ENCODE results near the gene GEMIN2. TPM values are rescaled to one million over a fixed set of nuclear protein-coding genes. Genes with fewer than 3 reads are reported as not detected.

Gene GEMIN2
- total RNA-seq, 2 experiments from 2014 or later, result 21.6 to 25.3 TPM

DNA sequence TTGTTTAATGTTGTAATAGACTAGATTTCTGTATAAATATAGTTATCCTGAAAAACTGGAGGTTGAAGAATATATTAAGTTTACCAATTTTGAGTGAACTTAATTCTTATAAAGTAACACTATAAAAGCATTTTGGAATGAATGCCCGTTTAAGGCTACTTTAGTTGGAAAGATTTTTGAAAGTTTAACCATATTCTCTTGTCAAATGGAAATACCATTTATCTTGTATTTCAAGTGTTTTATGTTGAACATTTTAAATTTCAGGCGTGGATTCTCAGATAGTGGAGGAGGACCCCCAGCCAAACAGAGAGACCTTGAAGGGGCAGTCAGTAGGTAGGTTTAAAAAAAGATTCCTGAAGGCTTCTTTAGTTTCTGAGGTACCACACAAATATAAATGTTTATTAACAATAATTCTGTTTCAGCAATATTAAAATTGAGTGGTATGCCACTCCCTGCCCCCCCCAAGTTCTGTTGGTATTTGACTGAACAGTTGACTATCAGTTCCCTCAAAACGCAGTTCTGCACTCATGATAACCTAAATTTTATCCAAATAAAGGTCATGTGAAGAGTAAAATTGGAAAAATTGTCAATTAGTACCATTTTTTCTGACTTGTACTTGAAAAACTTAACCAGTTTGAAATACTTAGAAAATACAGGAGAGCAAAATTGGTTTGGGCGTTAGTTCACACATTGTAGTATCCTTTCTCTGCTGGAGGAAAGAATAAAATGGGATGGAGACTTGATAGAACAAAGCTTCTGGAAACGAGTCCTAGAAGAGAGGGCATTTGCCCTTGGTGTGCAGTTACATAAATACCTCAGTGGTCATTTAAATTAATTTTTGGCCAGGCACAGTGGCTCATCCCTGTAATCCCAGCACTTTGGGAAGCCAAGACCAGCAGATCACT is 62.4 kb downstream of the GEMIN2 start:
- Mint-ChIP-seq H3K27me3 (no peaks in the 10 kb centered on the region), H3K4me3 (peak overlapping the region; percentile 93), H3K9me3 (no peaks in the 10 kb centered on the region), H3K4me1 (ENCODE audit: low read depth) (peaks cover 32% of the 10 kb centered on the region), H3K36me3 (ENCODE audit: low read depth) (peaks cover 41% of the 10 kb centered on the region), H3K27ac (peak overlapping the region; percentile 97)
- no peak for ATAC-seq
- TF ChIP-seq, protein P1, sequence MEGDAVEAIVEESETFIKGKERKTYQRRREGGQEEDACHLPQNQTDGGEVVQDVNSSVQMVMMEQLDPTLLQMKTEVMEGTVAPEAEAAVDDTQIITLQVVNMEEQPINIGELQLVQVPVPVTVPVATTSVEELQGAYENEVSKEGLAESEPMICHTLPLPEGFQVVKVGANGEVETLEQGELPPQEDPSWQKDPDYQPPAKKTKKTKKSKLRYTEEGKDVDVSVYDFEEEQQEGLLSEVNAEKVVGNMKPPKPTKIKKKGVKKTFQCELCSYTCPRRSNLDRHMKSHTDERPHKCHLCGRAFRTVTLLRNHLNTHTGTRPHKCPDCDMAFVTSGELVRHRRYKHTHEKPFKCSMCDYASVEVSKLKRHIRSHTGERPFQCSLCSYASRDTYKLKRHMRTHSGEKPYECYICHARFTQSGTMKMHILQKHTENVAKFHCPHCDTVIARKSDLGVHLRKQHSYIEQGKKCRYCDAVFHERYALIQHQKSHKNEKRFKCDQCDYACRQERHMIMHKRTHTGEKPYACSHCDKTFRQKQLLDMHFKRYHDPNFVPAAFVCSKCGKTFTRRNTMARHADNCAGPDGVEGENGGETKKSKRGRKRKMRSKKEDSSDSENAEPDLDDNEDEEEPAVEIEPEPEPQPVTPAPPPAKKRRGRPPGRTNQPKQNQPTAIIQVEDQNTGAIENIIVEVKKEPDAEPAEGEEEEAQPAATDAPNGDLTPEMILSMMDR (IDR thresholded peaks at IDR 0.05), result no peak
- ChIA-PET POLR2A (interaction anchor here (1.4 to 2.2 kb wide), 4 partner anchors 10 to 91 kb away, joined by 8 to 15 read pairs (median 8); partner anchors contain the start of gene SEC23A), CTCF (no interaction called here)
- intact Hi-C loops (cut with micrococcal nuclease), result loop anchor here (10.0 kb wide), 1 partner anchor 88 kb away; no protein-coding TSS in a partner anchor
- DNase-seq, result no peak

DNA sequence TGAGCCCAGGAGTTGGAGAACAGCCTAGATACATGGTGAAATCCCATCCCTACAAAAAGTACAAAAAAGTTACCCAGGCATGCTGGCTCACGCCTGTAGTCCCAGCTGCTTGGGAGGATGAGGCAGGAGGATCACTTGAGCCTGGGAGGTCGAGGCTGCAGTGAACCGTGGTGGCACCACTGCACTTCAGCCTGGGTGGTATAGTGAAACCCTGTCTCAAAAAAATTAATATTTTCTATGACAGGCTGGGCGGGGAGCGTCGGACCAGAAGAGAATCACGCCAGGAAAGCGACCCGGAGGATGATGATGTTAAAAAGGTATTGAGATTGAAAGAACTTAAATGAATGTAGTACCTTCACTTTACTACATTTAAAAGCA is 63.0 kb downstream of the GEMIN2 start:
- H3K27ac Mint-ChIP-seq, result peak overlapping the region; percentile 79
- no peak for DNase-seq
- intact Hi-C loops (cut with micrococcal nuclease), result loop anchor here (10.0 kb wide), 1 partner anchor 88 kb away; no protein-coding TSS in a partner anchor
- ATAC-seq, result no peak
- ChIA-PET POLR2A (interaction anchor here (2.0 to 2.2 kb wide), 3 partner anchors 9 to 255 kb away, joined by 8 to 15 read pairs (median 9); partner anchors contain the start of gene FBXO33), CTCF (no interaction called here)
- H3K9me3 Mint-ChIP-seq, result no peaks in the 10 kb centered on the region
- H3K4me1 Mint-ChIP-seq (ENCODE audit: low read depth), result peaks cover 32% of the 10 kb centered on the region
- no peaks in the 10 kb centered on the region for H3K27me3 Mint-ChIP-seq
- peaks cover 41% of the 10 kb centered on the region for H3K36me3 Mint-ChIP-seq (ENCODE audit: low read depth)
- peak overlapping the region; percentile 93 for H3K4me3 Mint-ChIP-seq
- TF ChIP-seq, protein P1 (IDR thresholded peaks at IDR 0.05), result no peak

DNA sequence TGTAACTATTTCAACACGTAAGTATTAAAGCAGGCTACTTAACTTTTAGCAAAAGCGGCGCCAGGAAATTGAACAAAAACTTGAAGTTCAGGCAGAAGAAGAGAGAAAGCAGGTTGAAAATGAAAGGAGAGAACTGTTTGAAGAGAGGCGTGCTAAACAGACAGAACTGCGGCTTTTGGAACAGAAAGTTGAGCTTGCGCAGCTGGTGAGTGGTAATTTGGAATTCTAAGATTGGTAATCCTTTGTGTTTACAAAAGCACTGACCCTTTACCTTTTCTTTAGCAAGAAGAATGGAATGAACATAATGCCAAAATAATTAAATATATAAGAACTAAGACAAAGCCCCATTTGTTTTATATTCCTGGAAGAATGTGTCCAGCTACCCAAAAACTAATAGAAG is 64.9 kb downstream of the GEMIN2 start:
- TF ChIP-seq, protein P1 (IDR thresholded peaks at IDR 0.05), result no peak
- H3K27ac Mint-ChIP-seq, result peak overlapping the region; percentile 70
- H3K27me3 Mint-ChIP-seq, result no peaks in the 10 kb centered on the region
- ChIA-PET CTCF (no interaction called here), POLR2A (interaction anchor here (0.6 to 2.1 kb wide), 8 partner anchors 9 to 753 kb away, joined by 3 to 9 read pairs (median 4); partner anchors contain the start of genes FBXO33 and TRAPPC6B)
- peaks cover 51% of the 10 kb centered on the region for H3K36me3 Mint-ChIP-seq (ENCODE audit: low read depth)
- H3K4me1 Mint-ChIP-seq (ENCODE audit: low read depth), result peaks cover 32% of the 10 kb centered on the region
- no peak for DNase-seq
- intact Hi-C loops (cut with micrococcal nuclease), result loop anchor here (10.0 kb wide), 1 partner anchor 86 kb away; no protein-coding TSS in a partner anchor
- no peaks in the 10 kb centered on the region for H3K9me3 Mint-ChIP-seq
- no peak for ATAC-seq
- H3K4me3 Mint-ChIP-seq, result no peak overlapping the region

DNA sequence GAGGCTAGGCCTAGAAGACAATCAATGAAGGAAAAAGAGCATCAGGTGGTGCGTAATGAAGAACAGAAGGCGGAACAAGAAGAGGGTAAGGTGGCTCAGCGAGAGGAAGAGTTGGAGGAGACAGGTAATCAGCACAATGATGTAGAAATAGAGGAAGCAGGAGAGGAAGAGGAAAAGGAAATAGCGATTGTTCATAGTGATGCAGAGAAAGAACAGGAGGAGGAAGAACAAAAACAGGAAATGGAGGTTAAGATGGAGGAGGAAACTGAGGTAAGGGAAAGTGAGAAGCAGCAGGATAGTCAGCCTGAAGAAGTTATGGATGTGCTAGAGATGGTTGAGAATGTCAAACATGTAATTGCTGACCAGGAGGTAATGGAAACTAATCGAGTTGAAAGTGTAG is 66.4 kb downstream of the GEMIN2 start:
- POLR2A ChIA-PET, result interaction anchor here (0.7 to 2.1 kb wide), 11 partner anchors 8 to 252 kb away, joined by 3 to 8 read pairs (median 5); partner anchors contain the start of genes FBXO33 and TRAPPC6B
- Mint-ChIP-seq H3K9me3 (no peaks in the 10 kb centered on the region), H3K27ac (no peak overlapping the region), H3K4me1 (ENCODE audit: low read depth) (peaks cover 29% of the 10 kb centered on the region), H3K36me3 (ENCODE audit: low read depth) (peaks cover 56% of the 10 kb centered on the region), H3K27me3 (no peaks in the 10 kb centered on the region), H3K4me3 (no peak overlapping the region)
- CTCF ChIA-PET, result no interaction called here
- no peak for DNase-seq
- no peak for ATAC-seq
- TF ChIP-seq, protein P1 (IDR thresholded peaks at IDR 0.05), result no peak
- intact Hi-C loops (cut with micrococcal nuclease), result loop anchor here (5.0 kb wide), 1 partner anchor 47 kb away; no protein-coding TSS in a partner anchor
